Amygdala (tissue), 56 donors: ENCODE measurements around the gene CETN3.

Source experiments
- DNase-seq, 56 donors: peaks; one replicate each; lab custom pipeline; 2025; lab: John Stamatoyannopoulos, UW

Gene CETN3

GRCh38 chr5:90409318-90410177, at the start of gene CETN3:
Gene CETN3 (minus strand): TSS chr5:90409756. CDS start chr5:90409661, 95 bp downstream.
- peak; percentile 58 to 100 (median 92) for DNase-seq

GRCh38 chr5:90446961-90447360, 37.4 kb upstream of the CETN3 start:
- no peak for DNase-seq

- DNase-seq, result no peak
Observed at GRCh38 chr5:90440644-90441043, 31.1 kb upstream of the CETN3 start.

DNA sequence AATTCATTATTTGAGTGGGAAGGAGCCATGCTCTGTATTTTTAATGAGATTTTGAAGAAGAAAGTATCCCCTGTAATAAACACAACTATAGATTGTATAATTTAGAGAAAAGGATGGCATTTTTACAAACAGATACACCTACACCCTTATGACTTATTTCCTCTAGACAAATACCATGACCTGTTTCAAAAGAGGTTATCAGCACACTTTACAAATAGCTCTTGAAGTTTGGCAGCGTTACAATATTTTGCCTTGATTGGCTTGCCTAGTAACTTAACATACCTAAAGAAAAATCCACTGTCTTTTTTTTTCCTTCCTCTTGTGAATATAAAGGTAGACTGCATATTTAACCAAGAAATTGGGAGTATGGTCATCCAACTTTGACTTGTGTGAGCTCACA, 28.5 kb upstream of the CETN3 start:
- no peak for DNase-seq

DNA sequence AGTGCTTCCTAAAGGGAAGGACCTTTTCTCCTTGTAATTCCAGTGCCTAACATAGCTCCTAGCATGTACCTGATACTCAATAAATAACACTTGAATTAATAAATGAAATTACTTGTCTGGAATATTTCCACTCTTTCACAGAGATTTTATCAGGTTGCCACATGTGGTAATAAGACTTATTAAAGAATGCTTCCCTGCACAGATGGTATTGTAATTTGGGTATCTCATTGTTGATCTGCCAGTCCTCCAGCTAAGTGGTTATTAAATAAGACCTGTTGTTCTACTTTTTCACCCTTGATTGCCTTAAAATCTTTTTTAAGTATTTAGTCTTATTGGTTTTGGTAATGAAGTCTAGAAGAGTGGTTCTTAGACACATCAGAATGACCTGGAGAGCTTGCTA, 28.1 kb upstream of the CETN3 start:
- DNase-seq, result no peak

DNA sequence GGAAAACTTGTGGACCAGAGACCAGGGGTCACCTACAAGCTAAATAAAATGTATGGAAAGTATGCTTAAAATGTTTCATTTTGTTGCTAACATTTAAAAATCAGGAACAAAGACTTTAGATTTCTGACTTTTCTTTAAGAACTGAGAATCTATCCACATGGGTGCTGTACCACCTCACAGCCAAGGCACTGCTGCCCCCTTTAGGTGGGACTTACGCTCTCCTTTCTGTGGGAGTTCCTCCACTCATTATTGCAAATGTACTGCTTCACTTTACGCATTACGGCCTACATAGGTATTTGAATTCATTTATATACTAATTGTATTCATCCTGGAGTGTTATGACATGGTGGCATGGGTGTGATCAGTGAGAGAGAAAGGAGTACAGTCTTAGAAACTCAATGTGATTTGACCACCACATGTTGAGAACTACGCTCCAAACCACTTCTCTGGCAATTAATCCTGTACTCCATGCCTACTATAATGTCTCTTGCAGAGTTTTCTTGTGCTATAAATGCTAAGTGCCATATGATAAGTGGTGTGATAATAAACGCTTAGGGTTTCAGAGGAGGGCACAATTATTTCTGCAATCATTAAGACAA, 24.7 kb upstream of the CETN3 start:
- peak in 23 of 56 donors; percentile 1 to 64 (median 12) for DNase-seq

DNA sequence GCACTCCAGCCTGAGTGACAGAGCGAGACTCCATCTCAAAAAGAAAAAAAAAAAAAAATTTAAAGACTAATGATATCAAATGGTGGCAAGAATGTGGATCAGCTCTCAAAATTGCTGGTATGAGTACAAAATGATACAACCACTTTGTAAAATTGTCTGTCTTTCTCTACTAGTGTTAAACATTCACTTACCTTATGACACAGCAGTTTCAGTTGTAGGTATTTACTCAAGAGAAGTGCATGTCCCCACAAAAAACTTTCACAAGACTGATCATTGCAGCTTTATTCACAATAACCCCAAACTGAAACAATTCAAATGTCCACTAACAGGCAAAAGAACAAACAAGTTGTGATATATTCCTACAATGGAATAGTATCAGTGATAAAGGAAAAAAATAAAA, 14.7 kb upstream of the CETN3 start:
- no peak for DNase-seq

DNA sequence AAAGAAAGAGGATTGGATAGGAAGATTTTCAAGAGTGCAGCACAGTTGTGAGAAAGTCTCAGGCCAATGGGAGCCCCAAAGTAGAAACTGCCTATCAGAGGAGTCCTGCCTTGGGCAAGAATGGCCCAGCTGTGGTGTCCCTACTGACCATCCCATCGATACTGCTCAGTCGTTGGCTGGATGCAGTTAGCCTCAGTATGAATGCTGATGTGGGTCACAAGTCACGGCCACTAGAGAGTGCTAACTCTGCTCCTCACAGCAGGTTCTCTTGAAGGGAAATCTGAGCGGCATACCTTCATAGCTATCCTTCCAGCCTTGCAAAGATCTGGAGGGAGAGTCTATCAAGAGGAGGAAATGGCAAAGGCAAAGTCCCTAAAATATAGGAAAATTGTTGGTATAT, 11.6 kb upstream of the CETN3 start:
- peak in 1 of 56 donors; percentile 5 for DNase-seq

- DNase-seq, result no peak
Observed at GRCh38 chr5:90418214-90418613, 8.7 kb upstream of the CETN3 start.

DNA sequence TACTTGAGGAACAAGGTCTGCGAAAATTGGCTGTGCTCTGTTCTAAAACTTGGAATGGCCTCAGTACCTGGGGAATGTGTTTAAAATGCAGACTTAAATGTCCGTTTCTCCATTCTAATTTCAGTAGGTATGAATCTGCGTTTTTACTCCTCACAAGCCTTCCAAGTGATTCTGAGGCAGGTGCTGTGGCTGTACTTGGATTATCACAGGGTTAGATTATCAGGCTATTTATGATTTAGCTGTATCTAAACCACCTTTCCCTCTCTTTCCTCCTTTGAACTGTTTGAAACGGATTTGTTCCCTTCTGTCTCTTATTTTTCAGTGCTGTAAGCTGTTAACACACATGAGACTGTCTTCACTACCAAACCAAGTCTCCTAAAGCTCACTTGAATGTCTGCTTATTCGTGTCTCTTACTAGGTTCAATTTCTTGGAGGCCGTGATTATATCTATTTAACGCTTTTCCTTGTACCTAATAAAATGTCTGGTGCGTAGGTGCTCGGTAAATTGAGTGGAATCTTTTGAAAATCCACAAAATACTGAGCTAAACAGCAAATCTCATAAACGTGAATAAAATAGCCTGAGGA, 714 bp upstream of the CETN3 start:
- no peak for DNase-seq

DNA sequence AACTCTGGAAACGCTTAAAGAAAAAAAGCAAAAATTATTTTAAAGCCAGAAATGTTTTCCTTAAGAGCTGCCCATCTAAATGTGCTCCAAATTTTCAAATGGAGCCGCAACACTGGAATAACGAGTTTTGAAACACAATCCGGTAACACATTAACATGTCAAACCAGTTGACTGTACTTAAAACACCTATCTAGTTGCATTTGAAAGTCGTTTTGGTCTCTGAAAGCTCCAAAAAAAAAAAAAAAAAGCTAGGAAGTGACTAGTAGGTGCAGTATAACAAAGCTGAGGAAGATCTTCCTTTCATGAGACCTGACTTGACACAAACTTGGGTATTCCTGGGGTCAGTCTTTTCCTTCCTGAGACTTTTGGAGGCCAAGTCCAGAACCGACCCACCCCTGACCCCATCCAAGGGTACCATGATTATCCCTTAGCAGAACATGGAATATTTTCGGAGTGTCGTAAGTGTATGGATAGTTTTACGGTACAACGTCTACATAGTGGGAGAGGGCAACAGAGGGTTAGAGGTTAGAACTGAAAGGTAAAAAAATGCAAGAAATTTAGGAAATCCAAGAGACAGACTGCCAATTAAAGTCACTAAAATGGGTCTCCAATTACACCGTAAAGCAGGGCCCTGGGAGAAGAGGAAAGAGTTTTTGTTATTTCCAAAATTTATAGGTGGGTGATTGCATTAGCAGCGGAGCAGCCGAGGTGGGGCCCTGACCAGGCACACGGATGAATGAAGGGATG, 812 bp downstream of the CETN3 start:
- DNase-seq, result no peak

DNA sequence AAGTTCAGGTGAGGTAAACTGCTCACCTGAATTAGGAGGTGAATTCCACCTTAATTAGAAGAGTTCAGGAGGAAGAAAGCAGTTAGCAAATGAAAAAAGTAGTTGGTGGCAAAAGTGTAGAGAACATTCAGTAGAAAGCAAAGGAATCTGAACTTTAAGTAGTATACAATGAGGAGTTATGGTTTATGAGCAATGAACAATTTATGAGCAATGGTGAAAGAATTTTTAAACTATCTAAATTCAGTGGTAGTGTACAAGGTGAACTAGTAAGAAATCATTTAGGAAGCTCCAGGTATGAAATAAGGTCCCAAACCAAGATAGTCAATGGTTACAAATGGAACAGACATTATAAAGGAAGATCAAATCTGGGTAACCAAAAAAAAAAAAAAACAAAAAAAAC, 3.1 kb downstream of the CETN3 start:
- no peak for DNase-seq

- no peak for DNase-seq
Observed at GRCh38 chr5:90402521-90403255, 6.9 kb downstream of the CETN3 start.

GRCh38 chr5:90399251-90399650, 10.3 kb downstream of the CETN3 start:
- DNase-seq, result no peak

DNA sequence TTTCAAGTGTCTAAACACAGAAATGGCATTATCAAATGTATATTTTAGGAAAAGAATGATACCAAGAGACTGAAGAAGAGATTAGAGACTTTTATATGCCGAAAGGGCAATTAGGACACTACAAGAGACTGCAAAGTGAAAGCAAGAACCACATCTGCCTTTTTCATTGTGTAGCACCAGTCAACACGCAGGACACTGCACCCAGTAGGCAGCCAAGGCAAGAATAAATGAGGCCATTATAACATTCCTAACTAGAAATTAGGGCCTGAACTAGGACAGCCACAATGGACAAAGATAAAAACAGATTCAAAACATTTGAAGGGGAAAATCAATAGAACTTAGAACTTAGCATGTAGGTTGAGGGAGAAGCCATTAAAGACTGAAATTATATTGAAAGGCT, 10.8 kb downstream of the CETN3 start:
- peak in 17 of 56 donors; percentile 0 to 57 (median 15) for DNase-seq

- no peak for DNase-seq
Observed at GRCh38 chr5:90395005-90395404, 14.6 kb downstream of the CETN3 start.

- no peak for DNase-seq
Observed at GRCh38 chr5:90390928-90391327, 18.6 kb downstream of the CETN3 start.

DNA sequence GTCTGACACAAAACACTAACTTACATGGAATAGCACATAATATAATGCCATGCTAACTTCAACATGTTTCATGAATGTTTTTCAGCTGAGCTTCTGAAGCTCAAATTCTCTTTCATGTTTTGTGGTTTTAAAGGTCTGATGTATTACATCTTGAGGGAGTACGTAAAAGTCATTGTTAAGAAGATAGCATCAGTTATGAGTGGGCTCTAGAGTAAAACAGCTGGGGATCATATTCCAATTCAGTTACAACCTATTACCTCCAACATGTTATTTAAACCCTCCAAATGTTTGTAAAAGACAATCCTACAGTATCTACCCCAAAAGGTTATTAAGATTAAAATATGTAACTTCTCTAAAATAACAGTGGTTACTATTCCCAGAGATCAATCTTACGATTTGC, 19.2 kb downstream of the CETN3 start:
- no peak for DNase-seq

DNA sequence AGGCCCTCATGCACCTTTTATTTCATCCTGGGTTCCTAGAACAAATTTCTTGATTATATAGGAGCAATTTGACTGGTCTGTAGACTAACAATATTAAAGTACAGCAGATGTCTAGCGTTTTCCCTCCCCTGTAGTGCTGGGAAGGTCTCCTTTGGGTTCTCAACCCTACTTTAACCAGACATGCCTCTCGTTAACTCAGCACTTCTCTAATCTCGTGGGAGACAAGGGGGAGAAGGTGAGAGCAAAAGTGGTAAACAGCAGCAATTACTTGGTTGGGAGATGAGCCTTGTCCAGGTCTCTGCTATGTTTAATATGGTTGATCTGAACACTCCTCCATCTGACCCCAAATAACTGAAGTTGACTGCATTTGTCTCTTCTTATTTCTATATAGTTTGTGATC, 22.0 kb downstream of the CETN3 start:
- no peak for DNase-seq

- DNase-seq, result no peak
Observed at GRCh38 chr5:90386099-90386710, 23.4 kb downstream of the CETN3 start.
